PC-9 (cell line): ENCODE data around the gene LCE3C. TPM values are rescaled to one million over a fixed set of nuclear protein-coding genes. Genes with fewer than 3 reads are reported as not detected.

Source experiments
- BruUV-seq: library from RNA; stranded (reverse); fragments of 400-500 nt; replicated peaks from 2 replicates; lab custom pipeline; 2021; lab: Mats Ljungman, UMichigan
- CTCF ChIA-PET: fragments of 300-600 bp; sonication (Branson Sonifier 250); formaldehyde crosslinking; loops from one replicate; lab custom pipeline; 2022; ENCODE audit warnings: antibody characterized with exemption; lab: Charles Lee
- POLR2A ChIA-PET: fragments of 300-600 bp; sonication (Branson Sonifier 250); formaldehyde crosslinking; loops from one replicate; lab custom pipeline; 2022; ENCODE audit warnings: antibody characterized with exemption; ENCODE audit not compliant: unreplicated experiment; lab: Charles Lee
- DNase-seq, 2 experiments: peaks; one replicate each; pipeline versions ENCODE4 v3.0.0 to v3.0.0-alpha.2; 2015 to 2022; ENCODE audit warnings: mixed read lengths in 1 of 2
- H2AFZ ChIP-seq: fragments of 200-600 bp; sonication (generic); 2 replicates; pipeline ENCODE4 v1.8.1; 2017; ENCODE audit warnings: antibody characterized with exemption
- H3F3A ChIP-seq: fragments of 200-600 bp; sonication (generic); 2 replicates; pipeline ENCODE4 v1.8.1; 2017; ENCODE audit warnings: antibody characterized with exemption, mild to moderate bottlenecking, low read depth; ENCODE audit not compliant: insufficient read depth
- H3K27ac ChIP-seq: fragments of 200-600 bp; sonication (generic); 2 replicates; pipeline ENCODE4 v1.6.1; 2016; ENCODE audit warnings: mixed run types
- H3K27me3 ChIP-seq: fragments of 200-600 bp; sonication (generic); 2 replicates; pipeline ENCODE4 v1.6.1; 2016; ENCODE audit warnings: low read depth, mixed run types; ENCODE audit not compliant: insufficient read depth
- H3K36me3 ChIP-seq: fragments of 200-600 bp; sonication (generic); 2 replicates; pipeline ENCODE4 v1.6.1; 2016; ENCODE audit warnings: low read depth, mixed run types
- H3K4me1 ChIP-seq: fragments of 200-600 bp; sonication (generic); replicated peaks from 2 replicates; pipeline ENCODE4 v1.6.1; 2016; ENCODE audit warnings: mixed run types; ENCODE audit not compliant: insufficient read depth
- H3K4me2 ChIP-seq: fragments of 200-600 bp; sonication (generic); 2 replicates; pipeline ENCODE4 v1.6.1; 2017; ENCODE audit warnings: mixed run types
- H3K4me3 ChIP-seq: fragments of 200-600 bp; sonication (generic); 2 replicates; pipeline ENCODE4 v1.6.1; 2016; ENCODE audit warnings: mixed run types
- H3K79me2 ChIP-seq: fragments of 200-600 bp; sonication (generic); 2 replicates; pipeline ENCODE4 v1.6.1; 2017; ENCODE audit warnings: low read depth, mixed run types
- H3K9me2 ChIP-seq: fragments of 200-600 bp; sonication (generic); 2 replicates; pipeline ENCODE4 v1.8.1; 2017; ENCODE audit warnings: mild to moderate bottlenecking; ENCODE audit not compliant: insufficient read depth
- H3K9me3 ChIP-seq: fragments of 200-600 bp; sonication (generic); 2 replicates; pipeline ENCODE4 v1.8.1; 2016; ENCODE audit warnings: low read depth; ENCODE audit not compliant: insufficient read depth
- H4K20me1 ChIP-seq: fragments of 200-600 bp; sonication (generic); 2 replicates; pipeline ENCODE4 v1.8.1; 2017; ENCODE audit not compliant: insufficient read depth
- CTCF ChIP-seq: fragments of 200-600 bp; sonication (generic); conservative IDR thresholded peaks from 2 replicates; pipeline ENCODE4 v1.6.1; 2017; ENCODE audit warnings: mixed run types, antibody characterized with exemption, mild to moderate bottlenecking, moderate library complexity
- EZH2 ChIP-seq: fragments of 200-600 bp; sonication (generic); IDR thresholded peaks from 2 replicates; pipeline ENCODE4 v1.8.0; 2017; ENCODE audit warnings: antibody characterized with exemption, low read depth
- intact Hi-C: fragments of 100-400 bp; cut with micrococcal nuclease; formaldehyde crosslinking; loops from one replicate; pipeline ENCODE4 v1.10.0; 2022; ENCODE audit not compliant: unreplicated experiment
- total RNA-seq: library from RNA; stranded (reverse); gene quantifications from 2 replicates; pipeline ENCODE4 v1.2.3, GENCODE V29; 2021

Gene LCE3C
- total RNA-seq, 1 experiment from 2014 or later, result not detected

- Histone ChIP-seq H3K27me3 (peaks cover 19% of the 10 kb centered on the region), H3K4me2 (no peak overlapping the region), H3F3A (no peaks in the 10 kb centered on the region), H3K9me2 (no peaks in the 10 kb centered on the region), H4K20me1 (no peaks in the 10 kb centered on the region), H2AFZ (no peak overlapping the region), H3K4me1 (no peaks in the 10 kb centered on the region), H3K79me2 (no peaks in the 10 kb centered on the region), H3K36me3 (no peaks in the 10 kb centered on the region), H3K27ac (no peak overlapping the region), H3K9me3 (peaks cover 3% of the 10 kb centered on the region; the same call in 1 of the 2 replicates), H3K4me3 (no peak overlapping the region)
- intact Hi-C loops, result no loop called here
- no peak for TF ChIP-seq EZH2
- TF ChIP-seq CTCF, result peak; percentile 30; the same call in 1 of the 2 replicates
- DNase-seq, result no peak
- ChIA-PET CTCF (no interaction called here), POLR2A (no interaction called here)
- BruUV-seq, result no TSS peak
Measured at GRCh38 chr1:152623203-152623844, 23.3 kb downstream of the LCE3C start.

- no peak for DNase-seq
- POLR2A ChIA-PET, result no interaction called here
- CTCF ChIA-PET, result no interaction called here
- Histone ChIP-seq H3K27ac (no peak overlapping the region), H3K27me3 (peaks cover 19% of the 10 kb centered on the region), H3K9me3 (no peaks in the 10 kb centered on the region), H3K9me2 (no peaks in the 10 kb centered on the region), H2AFZ (no peak overlapping the region), H3K36me3 (no peaks in the 10 kb centered on the region), H3F3A (no peaks in the 10 kb centered on the region), H4K20me1 (no peaks in the 10 kb centered on the region), H3K79me2 (no peaks in the 10 kb centered on the region), H3K4me2 (no peak overlapping the region), H3K4me3 (no peak overlapping the region), H3K4me1 (no peaks in the 10 kb centered on the region)
- BruUV-seq, result no TSS peak
- no peak for TF ChIP-seq CTCF
- no peak for TF ChIP-seq EZH2
- intact Hi-C loops, result no loop called here
Measured at GRCh38 chr1:152626744-152627143, 26.7 kb downstream of the LCE3C start.

- no TSS peak for BruUV-seq
Measured at GRCh38 chr1:152630596-152630995, 30.6 kb downstream of the LCE3C start.

More at GRCh38 chr1:152630596-152630995, 30.6 kb downstream of the LCE3C start:
- no peak for DNase-seq
- H3K27me3 ChIP-seq, result 0 out of 2 replicates have a peak, but pooled peaks cover 8% of the 10 kb centered on the region
- ChIA-PET POLR2A (no interaction called here), CTCF (no interaction called here)
- no peaks in the 10 kb centered on the region; the same call in 1 of the 2 replicates for H3K9me2 ChIP-seq
- no peaks in the 10 kb centered on the region for H3K79me2 ChIP-seq
- no peaks in the 10 kb centered on the region for H3K36me3 ChIP-seq
- no peak overlapping the region for H3K4me3 ChIP-seq
- no peak overlapping the region for H3K4me2 ChIP-seq
- H3K9me3 ChIP-seq, result no peaks in the 10 kb centered on the region
- no peaks in the 10 kb centered on the region for H3K4me1 ChIP-seq
- no peaks in the 10 kb centered on the region for H4K20me1 ChIP-seq
- intact Hi-C loops, result no loop called here
- no peak overlapping the region for H3K27ac ChIP-seq
- H2AFZ ChIP-seq, result no peak overlapping the region
- TF ChIP-seq CTCF (no peak), EZH2 (no peak)
- no peaks in the 10 kb centered on the region for H3F3A ChIP-seq
